ENCODE results near the gene FSCN2.
"Not testable (repeated sequence)": the region's sequence is repeated elsewhere in the genome, so short reads cannot be mapped to it uniquely, and the experiment has no call there.

Gene FSCN2

DNA sequence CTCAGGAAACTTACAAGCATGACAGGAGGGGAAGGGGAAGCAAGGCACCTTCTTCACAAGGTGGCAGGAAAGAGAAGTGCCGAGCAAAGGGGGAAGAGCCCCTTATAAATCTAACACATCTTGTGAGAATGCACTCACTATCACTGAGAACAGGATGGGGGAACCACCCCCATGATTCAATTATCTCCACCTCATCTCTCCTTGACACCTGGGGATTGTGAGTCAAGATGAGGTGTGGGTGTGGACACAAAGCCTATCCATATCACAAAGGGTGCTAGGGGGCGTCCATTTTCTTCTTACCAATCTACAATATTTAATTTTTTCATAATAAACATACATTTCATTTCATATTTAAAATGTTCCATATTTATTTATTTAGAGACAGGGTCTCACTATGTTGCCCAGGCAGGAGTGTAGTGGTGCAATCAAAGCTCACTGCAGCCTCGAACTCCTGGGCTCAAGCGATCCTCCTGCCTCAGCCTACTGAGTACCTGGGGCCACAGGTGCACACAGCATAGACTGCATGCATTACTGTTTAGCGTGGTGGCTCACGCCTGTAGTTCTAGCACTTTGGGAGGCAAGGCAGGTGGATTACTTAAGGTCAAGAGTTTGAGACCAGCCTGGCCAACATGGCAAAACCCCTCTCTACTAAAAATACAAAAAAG is 50.5 kb downstream of the FSCN2 start:
- DNase-seq (ENCODE audit: low read depth), result no peak

DNA sequence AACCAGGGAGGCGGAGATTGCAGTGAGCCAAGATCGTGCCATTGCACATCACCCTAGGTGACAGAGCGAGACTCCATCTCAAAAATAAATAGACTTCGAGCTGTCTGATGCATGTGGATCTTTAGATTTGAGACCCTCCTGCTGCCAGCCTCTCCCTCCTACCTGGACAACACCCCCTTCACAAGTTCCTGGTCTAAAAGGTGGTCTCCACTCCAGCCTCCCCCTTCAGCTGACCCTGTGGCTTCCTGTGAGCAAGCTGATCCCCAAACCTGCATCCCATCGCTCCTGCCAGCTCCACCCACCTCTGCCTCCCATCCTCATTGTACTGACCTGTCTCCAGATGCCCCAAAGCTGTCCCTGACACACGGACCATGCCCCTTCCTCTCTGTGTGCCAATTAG is 51.1 kb downstream of the FSCN2 start:
- no peak for DNase-seq (ENCODE audit: low read depth)

- DNase-seq (ENCODE audit: low read depth), result no peak
Measured at GRCh38 chr17:81579821-81580321, 51.7 kb downstream of the FSCN2 start.

DNA sequence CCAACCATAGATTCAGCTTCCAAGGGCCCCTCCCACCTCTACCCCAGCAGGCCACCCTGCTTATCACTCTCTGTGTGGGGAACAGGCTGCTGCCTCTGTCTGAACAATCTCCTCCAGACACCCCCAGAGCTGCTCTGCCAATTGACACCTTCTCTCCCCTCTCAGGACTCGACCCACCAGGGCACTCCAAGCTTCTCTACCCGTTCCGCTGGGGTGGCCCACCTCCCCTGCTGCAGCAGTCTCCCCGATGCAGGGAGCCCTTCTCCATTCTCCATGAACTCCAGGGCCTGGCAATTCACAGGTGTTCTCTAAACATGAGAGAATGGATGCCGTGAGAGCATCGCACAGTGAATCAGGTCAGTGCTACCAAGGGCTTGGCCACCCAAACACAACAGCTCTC is 52.3 kb downstream of the FSCN2 start:
- DNase-seq (ENCODE audit: low read depth), result no peak

DNA sequence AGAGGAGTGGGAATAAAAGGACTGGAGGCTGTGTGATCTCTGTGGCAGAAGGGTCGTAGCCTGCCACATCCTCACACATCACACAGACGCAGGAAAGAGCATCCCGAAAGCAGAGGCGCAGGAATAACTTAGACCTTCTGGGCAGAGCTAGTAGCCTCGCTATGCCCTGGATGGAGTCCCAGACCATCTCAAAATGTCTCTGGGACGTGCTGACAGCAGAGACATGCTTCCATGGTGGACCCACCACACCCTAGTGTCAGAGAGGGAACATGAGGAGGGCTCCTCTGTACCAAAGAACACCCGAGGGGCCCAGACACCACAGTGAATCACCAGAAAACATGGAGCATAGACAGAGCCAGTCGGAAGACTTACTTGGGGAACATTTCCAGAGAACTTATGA is 53.6 kb downstream of the FSCN2 start:
- DNase-seq (ENCODE audit: low read depth), result no peak

DNA sequence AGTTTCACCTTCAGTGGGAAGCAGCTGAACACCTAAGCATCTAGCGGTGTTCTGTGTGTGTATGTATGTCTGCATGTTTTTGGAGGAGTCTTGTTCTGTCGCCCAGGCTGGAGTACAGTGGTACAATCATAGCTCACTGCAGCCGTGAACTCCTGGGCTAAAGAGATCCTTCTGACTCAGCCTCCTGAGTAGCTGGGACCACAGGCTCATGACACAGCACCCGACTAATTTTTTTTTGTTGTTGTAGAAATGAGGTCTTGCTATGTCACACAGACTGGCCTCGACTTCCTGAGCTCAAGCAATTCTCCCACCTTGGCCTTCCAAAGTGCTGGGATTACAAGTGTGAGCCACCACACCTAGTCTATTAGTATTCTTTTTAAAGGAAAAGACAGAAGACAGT is 54.2 kb downstream of the FSCN2 start:
- no peak for DNase-seq (ENCODE audit: low read depth)

- DNase-seq (ENCODE audit: low read depth), result no peak
Measured at GRCh38 chr17:81582749-81583148, 54.6 kb downstream of the FSCN2 start.

DNA sequence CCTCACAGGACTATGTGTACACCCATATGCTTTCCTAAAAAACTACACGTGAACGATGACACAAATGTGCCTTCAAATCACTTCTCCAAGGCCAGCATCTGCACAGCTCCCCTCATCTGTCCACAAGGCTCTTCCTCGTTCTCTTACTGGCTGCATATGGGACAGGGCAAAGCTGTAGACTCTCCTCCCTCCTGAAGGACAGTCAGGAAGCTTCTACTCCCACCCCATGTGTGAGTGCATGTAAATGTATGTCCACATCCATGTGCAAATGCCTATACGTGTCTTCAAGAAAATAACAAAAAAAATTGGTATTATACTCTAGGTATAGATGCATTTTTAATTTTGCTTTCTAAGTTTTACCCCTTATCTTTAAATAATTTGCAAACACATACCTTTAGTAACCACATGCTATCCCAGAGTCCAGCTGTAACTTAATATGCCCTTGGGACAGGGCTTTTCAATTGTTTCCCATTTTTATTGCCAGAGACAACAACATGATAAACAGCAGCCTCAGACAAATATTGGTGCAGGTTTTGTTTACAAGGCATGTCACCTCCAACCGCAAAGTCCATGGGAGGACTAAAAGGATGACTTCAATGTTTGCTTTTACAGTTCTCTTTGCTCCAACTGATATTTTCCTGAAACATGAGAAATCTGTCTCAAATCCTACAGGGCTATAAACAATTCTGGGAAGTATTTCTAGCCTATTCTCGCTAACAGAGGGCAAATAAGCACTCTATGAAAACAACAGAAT is 55.6 kb downstream of the FSCN2 start:
- no peak for DNase-seq (ENCODE audit: low read depth)

DNA sequence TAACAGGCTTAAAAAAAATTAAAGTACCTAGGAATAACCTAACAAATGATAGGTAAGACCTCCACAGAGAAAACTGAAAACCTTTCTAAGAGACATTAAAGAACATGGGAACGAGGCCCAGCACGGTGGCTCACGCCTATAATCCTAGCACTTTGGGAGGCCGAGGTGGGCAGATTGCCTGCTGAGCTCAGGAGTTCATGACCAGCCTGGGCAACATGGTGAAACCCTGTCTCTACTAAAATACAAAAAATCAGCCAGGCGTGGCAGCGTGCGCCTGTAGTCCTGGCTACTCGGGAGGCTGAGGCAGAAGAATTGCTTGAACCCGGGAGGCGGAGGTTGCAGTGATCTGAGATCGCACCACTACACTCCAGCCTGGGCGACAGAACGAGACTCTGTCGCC is 56.6 kb downstream of the FSCN2 start:
- not testable (repeated sequence) for DNase-seq (ENCODE audit: low read depth)

DNA sequence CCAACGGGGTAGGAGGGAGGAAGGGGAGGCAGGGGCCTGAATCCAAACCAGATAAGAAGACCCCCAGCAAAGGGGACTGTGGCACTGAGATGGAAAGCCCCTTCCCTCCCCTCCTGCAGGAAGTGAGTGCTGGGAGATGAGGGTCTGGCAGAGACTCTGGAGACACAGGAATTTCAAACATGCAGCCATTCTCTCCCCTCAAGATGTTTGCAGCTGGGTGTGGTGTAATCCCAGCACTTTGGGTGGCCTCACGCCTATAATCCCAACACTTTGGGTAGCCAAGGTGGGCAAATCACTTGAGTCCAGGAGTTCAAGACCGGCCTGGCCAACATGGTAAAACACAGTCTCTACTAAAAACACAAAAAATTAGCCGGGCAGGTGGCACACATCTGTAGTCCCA is 57.9 kb downstream of the FSCN2 start:
- no peak for DNase-seq (ENCODE audit: low read depth)
